ENCODE measurements around the gene STX10.

GRCh38 chr19:13117176-13117771 lies 32.9 kb downstream of the STX10 start:
- TF ChIP-seq POLR2A (IDR thresholded peaks at IDR 0.05) (no peak), CTCF (IDR thresholded peaks at IDR 0.05) (no peak), EP300 (IDR thresholded peaks at IDR 0.05) (no peak), POLR2AphosphoS5 (IDR thresholded peaks at IDR 0.05) (no peak)
